Measurements from ENCODE around the gene C16orf78. TPM values are rescaled to one million over a fixed set of nuclear protein-coding genes. Genes with fewer than 3 reads are reported as not detected.

The C16orf78 gene
- total RNA-seq, 1 experiment from 2014 or later: not detected

DNA sequence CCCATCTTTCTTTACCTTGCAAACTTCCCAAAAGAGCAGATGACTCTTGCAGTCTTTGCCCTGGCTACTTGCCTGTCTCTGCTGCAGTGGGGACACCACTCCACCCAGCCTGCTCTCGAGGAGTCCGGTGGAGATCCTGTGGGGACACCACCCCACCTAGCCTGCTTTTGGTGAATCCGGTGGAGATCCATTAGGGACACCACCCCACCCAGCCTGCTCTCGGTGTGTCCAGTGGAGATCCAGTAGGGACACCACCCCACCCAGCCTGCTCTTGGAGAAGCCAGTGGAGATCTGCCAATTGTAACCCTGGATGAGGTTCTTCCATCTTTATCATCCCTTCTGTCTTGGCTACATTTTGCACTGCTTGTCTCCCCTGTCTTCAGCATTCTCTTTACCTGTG is 54.2 kb downstream of the C16orf78 start:
- intact Hi-C loops (cut with micrococcal nuclease; ENCODE audit: unreplicated experiment): no loop called here
- H3K4me1 ChIP-seq (replicated peaks; ENCODE audit: insufficient read depth): no peaks in the 10 kb centered on the region
- no peaks in the 10 kb centered on the region for H3K9me2 ChIP-seq (ENCODE audit: insufficient read depth)
- no peaks in the 10 kb centered on the region for H3K9me3 ChIP-seq (ENCODE audit: insufficient read depth, low read depth)
- H2AFZ ChIP-seq: no peak overlapping the region
- POLR2A ChIA-PET (ENCODE audit: unreplicated experiment): no interaction called here
- H3F3A ChIP-seq (ENCODE audit: insufficient read depth, low read depth): no peaks in the 10 kb centered on the region
- peaks cover 76% of the 10 kb centered on the region for H3K27me3 ChIP-seq (ENCODE audit: insufficient read depth, low read depth)
- no peaks in the 10 kb centered on the region for H3K36me3 ChIP-seq (ENCODE audit: low read depth)
- TF ChIP-seq EZH2 (IDR thresholded peaks at IDR 0.05; ENCODE audit: low read depth): no peak
- no peak for TF ChIP-seq CTCF (conservative IDR thresholded peaks at IDR 0.05)
- no peak overlapping the region for H3K4me3 ChIP-seq
- CTCF ChIA-PET: no interaction called here
- H3K79me2 ChIP-seq (ENCODE audit: low read depth): no peaks in the 10 kb centered on the region
- H3K27ac ChIP-seq: no peak overlapping the region
- H4K20me1 ChIP-seq (ENCODE audit: insufficient read depth): no peaks in the 10 kb centered on the region
- no peak overlapping the region for H3K4me2 ChIP-seq
- DNase-seq: no peak
- no TSS peak for BruUV-seq (replicated peaks)

- no peak overlapping the region for H3K27ac ChIP-seq
- TF ChIP-seq EZH2 (IDR thresholded peaks at IDR 0.05; ENCODE audit: low read depth) (no peak), CTCF (conservative IDR thresholded peaks at IDR 0.05) (no peak)
- H3K9me3 ChIP-seq (ENCODE audit: insufficient read depth, low read depth): no peaks in the 10 kb centered on the region
- H3K36me3 ChIP-seq (ENCODE audit: low read depth): no peaks in the 10 kb centered on the region
- BruUV-seq (replicated peaks): no TSS peak
- H3K4me2 ChIP-seq: no peak overlapping the region
- no peaks in the 10 kb centered on the region for H3K9me2 ChIP-seq (ENCODE audit: insufficient read depth)
- no peak for DNase-seq
- H3K79me2 ChIP-seq (ENCODE audit: low read depth): no peaks in the 10 kb centered on the region
- CTCF ChIA-PET: no interaction called here
- H3K27me3 ChIP-seq (ENCODE audit: insufficient read depth, low read depth): peaks cover 81% of the 10 kb centered on the region
- intact Hi-C loops (cut with micrococcal nuclease; ENCODE audit: unreplicated experiment): no loop called here
- no peak overlapping the region for H3K4me3 ChIP-seq
- no peaks in the 10 kb centered on the region for H3K4me1 ChIP-seq (replicated peaks; ENCODE audit: insufficient read depth)
- no peak overlapping the region for H2AFZ ChIP-seq
- POLR2A ChIA-PET (ENCODE audit: unreplicated experiment): no interaction called here
- no peaks in the 10 kb centered on the region for H4K20me1 ChIP-seq (ENCODE audit: insufficient read depth)
- no peaks in the 10 kb centered on the region for H3F3A ChIP-seq (ENCODE audit: insufficient read depth, low read depth)
Observed at GRCh38 chr16:49428808-49429207, 55.2 kb downstream of the C16orf78 start.

GRCh38 chr16:49431040-49431439 is 57.4 kb downstream of the C16orf78 start:
- no peaks in the 10 kb centered on the region for H3K79me2 ChIP-seq (ENCODE audit: low read depth)
- H4K20me1 ChIP-seq (ENCODE audit: insufficient read depth): no peaks in the 10 kb centered on the region
- no peaks in the 10 kb centered on the region for H3K4me1 ChIP-seq (replicated peaks; ENCODE audit: insufficient read depth)
- TF ChIP-seq CTCF (conservative IDR thresholded peaks at IDR 0.05) (no peak), EZH2 (IDR thresholded peaks at IDR 0.05; ENCODE audit: low read depth) (no peak)
- H3K4me3 ChIP-seq: no peak overlapping the region
- H3K9me2 ChIP-seq (ENCODE audit: insufficient read depth): no peaks in the 10 kb centered on the region
- no peaks in the 10 kb centered on the region for H3F3A ChIP-seq (ENCODE audit: insufficient read depth, low read depth)
- intact Hi-C loops (cut with micrococcal nuclease; ENCODE audit: unreplicated experiment): no loop called here
- CTCF ChIA-PET: no interaction called here
- no peaks in the 10 kb centered on the region for H3K9me3 ChIP-seq (ENCODE audit: insufficient read depth, low read depth)
- no peaks in the 10 kb centered on the region for H3K36me3 ChIP-seq (ENCODE audit: low read depth)
- no peak for DNase-seq
- BruUV-seq (replicated peaks): no TSS peak
- H2AFZ ChIP-seq: no peak overlapping the region
- H3K27me3 ChIP-seq (ENCODE audit: insufficient read depth, low read depth): peaks cover 74% of the 10 kb centered on the region
- POLR2A ChIA-PET (ENCODE audit: unreplicated experiment): no interaction called here
- no peak overlapping the region for H3K27ac ChIP-seq
- no peak overlapping the region for H3K4me2 ChIP-seq

All from PC-9 (cell line).